Esophagus (tissue), 2 donors: ENCODE measurements around the gene SHD. TPM values are rescaled to one million over a fixed set of nuclear protein-coding genes. Genes with fewer than 3 reads are reported as not detected.
"Not testable (repeated sequence)": the region's sequence is repeated elsewhere in the genome, so short reads cannot be mapped to it uniquely, and the experiment has no call there.

Experiments
- H3K27ac ChIP-seq, 2 donors: one replicate each; pipeline ENCODE4 v1.5.1; 2013; ENCODE audit warnings: low read depth in 2 of 2, mild to moderate bottlenecking in 2 of 2, inconsistent platforms in 1 of 2, low read length in 1 of 2, moderate library complexity in 1 of 2
- H3K27me3 ChIP-seq, 2 donors: one replicate each; pipeline ENCODE4 v1.6.1; 2013; ENCODE audit warnings: low read length in 2 of 2, control low read depth in 1 of 2, mild to moderate bottlenecking in 1 of 2; ENCODE audit not compliant: insufficient read depth in 2 of 2, control insufficient read depth in 1 of 2
- H3K36me3 ChIP-seq, 2 donors: one replicate each; pipeline ENCODE4 v1.6.1; 2013; ENCODE audit warnings: low read length in 1 of 2; ENCODE audit not compliant: control insufficient read depth in 2 of 2, insufficient read depth in 2 of 2
- H3K4me1 ChIP-seq, 2 donors: one replicate each; pipeline ENCODE4 v1.6.1; 2013; ENCODE audit warnings: low read length in 1 of 2; ENCODE audit not compliant: control insufficient read depth in 2 of 2, insufficient read depth in 2 of 2
- H3K4me3 ChIP-seq, 2 donors: one replicate each; pipeline ENCODE4 v1.5.1; 2013; ENCODE audit warnings: low read length in 2 of 2, mild to moderate bottlenecking in 2 of 2, low read depth in 1 of 2, moderate library complexity in 1 of 2
- H3K9me3 ChIP-seq, 2 donors: one replicate each; pipeline ENCODE4 v1.6.1; 2013; ENCODE audit warnings: mild to moderate bottlenecking in 2 of 2, low read depth in 1 of 2, low read length in 1 of 2, moderate library complexity in 1 of 2; ENCODE audit not compliant: control insufficient read depth in 2 of 2, insufficient read depth in 1 of 2
- WGBS, 2 donors: extraction: QIAGEN DNeasy Blood & Tissue Kit; methylation state at CpG; one replicate each; pipeline ENCODE4 v1.1.7; 2013; 5-methylcytosine and 5-hydroxymethylcytosine counted together
- polyA plus RNA-seq, 2 donors: library from polyadenylated mRNA; stranded (reverse); fragments of 200-250 nt; gene quantifications; one replicate each; pipeline ENCODE4 v1.2.3, GENCODE V29; 2013
- donor health status: healthy with polysubstance abuse.
- donor health status: Bipolar disorder and iron deficiency.

The SHD gene
- polyA plus RNA-seq, 2 donors, result 0.04 TPM; not detected in 1

- Histone ChIP-seq H3K9me3 (peaks cover 0 to 4% of the 10 kb centered on the region in 2 donors), H3K27ac (no peak overlapping the region), H3K4me1 (no peaks in the 10 kb centered on the region), H3K4me3 (no peak overlapping the region), H3K27me3 (no peaks in the 10 kb centered on the region), H3K36me3 (peaks cover 5 to 36% of the 10 kb centered on the region in 2 donors)
- 91 to 92% methylated on average over 18 of the region's 18 CpGs for WGBS, 2 donors
Observed at GRCh38 chr19:4266253-4267000, 12.6 kb upstream of the SHD start.

GRCh38 chr19:4267101-4267900, 11.8 kb upstream of the SHD start:
- Histone ChIP-seq H3K4me3 (no peak overlapping the region), H3K4me1 (no peaks in the 10 kb centered on the region), H3K36me3 (peaks cover 8 to 34% of the 10 kb centered on the region in 2 donors), H3K9me3 (peaks cover 0 to 4% of the 10 kb centered on the region in 2 donors), H3K27ac (no peak overlapping the region), H3K27me3 (no peaks in the 10 kb centered on the region)
- 42 to 44% methylated on average over 21 of the region's 21 CpGs for WGBS, 2 donors

- H3K36me3 ChIP-seq, result peaks cover 8 to 30% of the 10 kb centered on the region in 2 donors
- H3K27me3 ChIP-seq, result no peaks in the 10 kb centered on the region
- 83 to 90% methylated on average over 30 of the region's 30 CpGs for WGBS, 2 donors
- peaks cover 0 to 4% of the 10 kb centered on the region in 2 donors for H3K9me3 ChIP-seq
- no peak overlapping the region for H3K4me3 ChIP-seq
- H3K27ac ChIP-seq, result no peak overlapping the region
- H3K4me1 ChIP-seq, result no peaks in the 10 kb centered on the region
Observed at GRCh38 chr19:4267901-4268815, 10.9 kb upstream of the SHD start.

GRCh38 chr19:4268816-4269430, 10.1 kb upstream of the SHD start:
- H3K4me1 ChIP-seq, result no peaks in the 10 kb centered on the region
- H3K9me3 ChIP-seq, result peaks cover 0 to 4% of the 10 kb centered on the region in 2 donors
- no peak overlapping the region for H3K27ac ChIP-seq
- no peaks in the 10 kb centered on the region for H3K27me3 ChIP-seq
- 89 to 91% methylated on average over 13 of the region's 13 CpGs for WGBS, 2 donors
- H3K4me3 ChIP-seq, result no peak overlapping the region
- H3K36me3 ChIP-seq, result peaks cover 8 to 26% of the 10 kb centered on the region in 2 donors

- WGBS, 2 donors, result 71 to 76% methylated on average over 10 of the region's 10 CpGs
- no peak overlapping the region for H3K4me3 ChIP-seq
- no peaks in the 10 kb centered on the region for H3K9me3 ChIP-seq
- H3K27me3 ChIP-seq, result no peaks in the 10 kb centered on the region
- no peaks in the 10 kb centered on the region for H3K4me1 ChIP-seq
- no peak overlapping the region for H3K27ac ChIP-seq
- peaks cover 3 to 14% of the 10 kb centered on the region in 2 donors for H3K36me3 ChIP-seq
Observed at GRCh38 chr19:4272894-4273293, 6.2 kb upstream of the SHD start.

- H3K27me3 ChIP-seq, H3K36me3 ChIP-seq, H3K27ac ChIP-seq, H3K4me3 ChIP-seq, H3K9me3 ChIP-seq, H3K4me1 ChIP-seq: not testable (repeated sequence)
- 72 to 89% methylated on average over 6 of the region's 6 CpGs for WGBS, 2 donors
Observed at GRCh38 chr19:4274321-4274686, 4.8 kb upstream of the SHD start.

- Histone ChIP-seq H3K27me3 (peaks cover 0 to 12% of the 10 kb centered on the region in 2 donors), H3K36me3 (no peaks in the 10 kb centered on the region), H3K4me1 (peaks cover 0 to 5% of the 10 kb centered on the region in 2 donors), H3K27ac (no peak overlapping the region), H3K4me3 (no peak overlapping the region), H3K9me3 (no peaks in the 10 kb centered on the region)
- WGBS, 2 donors, result 41 to 42% methylated on average over 16 of the region's 16 CpGs
Observed at GRCh38 chr19:4277191-4277696, 1.8 kb upstream of the SHD start.

GRCh38 chr19:4278010-4278409, 1.1 kb upstream of the SHD start:
- Histone ChIP-seq H3K27me3 (peaks cover 0 to 12% of the 10 kb centered on the region in 2 donors), H3K36me3 (no peaks in the 10 kb centered on the region), H3K9me3 (no peaks in the 10 kb centered on the region), H3K27ac (no peak overlapping the region), H3K4me1 (peaks cover 0 to 5% of the 10 kb centered on the region in 2 donors), H3K4me3 (no peak overlapping the region)
- WGBS, 2 donors, result 29 to 36% methylated on average over 4 of the region's 4 CpGs

GRCh38 chr19:4279267-4279529, 132 bp downstream of the SHD start:
- H3K4me3 ChIP-seq, result peak overlapping the region in 1 of 2 donors; percentile 2
- H3K27me3 ChIP-seq, result peaks cover 0 to 12% of the 10 kb centered on the region in 2 donors
- no peaks in the 10 kb centered on the region for H3K36me3 ChIP-seq
- H3K9me3 ChIP-seq, result no peaks in the 10 kb centered on the region
- peaks cover 0 to 5% of the 10 kb centered on the region in 2 donors for H3K4me1 ChIP-seq
- H3K27ac ChIP-seq, result no peak overlapping the region
- 1% methylated on average over 21 to 30 of the region's 30 CpGs for WGBS, 2 donors
